GM12891 (cell line): Measurements from ENCODE around the gene PELO.

Source experiments
- DNase-seq: peaks from one replicate; pipeline ENCODE4 v3.0.0; 2011; ENCODE audit warnings: low spot score; ENCODE audit not compliant: insufficient read length
- FAIRE-seq: peaks from 2 replicates; lab custom pipeline; 2011; peaks lifted over from hg19 to GRCh38; lab: Jason Lieb, UNC
- PAX5 ChIP-seq: IDR thresholded peaks from 2 replicates; pipeline ENCODE4 v1.6.1; 2011; ENCODE audit warnings: low read length, moderate library complexity, mild to moderate bottlenecking; ENCODE audit not compliant: insufficient read depth, severe bottlenecking
- POLR2A ChIP-seq: IDR thresholded peaks from 2 replicates; pipeline ENCODE4 v1.6.1; 2011; ENCODE audit warnings: low read depth, low read length, control low read depth
- POLR2AphosphoS5 ChIP-seq: IDR thresholded peaks from 2 replicates; pipeline ENCODE4 v1.6.1; 2011; ENCODE audit warnings: low read depth, low read length, control low read depth
- POU2F2 ChIP-seq: IDR thresholded peaks from 2 replicates; pipeline ENCODE4 v1.6.1; 2011; ENCODE audit warnings: low read depth, mild to moderate bottlenecking, control low read depth, low read length, moderate library complexity
- SPI1 ChIP-seq: IDR thresholded peaks from 2 replicates; pipeline ENCODE4 v1.6.1; 2011; ENCODE audit warnings: low read depth, low read length, control low read depth
- TAF1 ChIP-seq: IDR thresholded peaks from 2 replicates; pipeline ENCODE4 v1.6.1; 2011; ENCODE audit warnings: low read depth, low read length, control low read depth

PELO gene

DNA sequence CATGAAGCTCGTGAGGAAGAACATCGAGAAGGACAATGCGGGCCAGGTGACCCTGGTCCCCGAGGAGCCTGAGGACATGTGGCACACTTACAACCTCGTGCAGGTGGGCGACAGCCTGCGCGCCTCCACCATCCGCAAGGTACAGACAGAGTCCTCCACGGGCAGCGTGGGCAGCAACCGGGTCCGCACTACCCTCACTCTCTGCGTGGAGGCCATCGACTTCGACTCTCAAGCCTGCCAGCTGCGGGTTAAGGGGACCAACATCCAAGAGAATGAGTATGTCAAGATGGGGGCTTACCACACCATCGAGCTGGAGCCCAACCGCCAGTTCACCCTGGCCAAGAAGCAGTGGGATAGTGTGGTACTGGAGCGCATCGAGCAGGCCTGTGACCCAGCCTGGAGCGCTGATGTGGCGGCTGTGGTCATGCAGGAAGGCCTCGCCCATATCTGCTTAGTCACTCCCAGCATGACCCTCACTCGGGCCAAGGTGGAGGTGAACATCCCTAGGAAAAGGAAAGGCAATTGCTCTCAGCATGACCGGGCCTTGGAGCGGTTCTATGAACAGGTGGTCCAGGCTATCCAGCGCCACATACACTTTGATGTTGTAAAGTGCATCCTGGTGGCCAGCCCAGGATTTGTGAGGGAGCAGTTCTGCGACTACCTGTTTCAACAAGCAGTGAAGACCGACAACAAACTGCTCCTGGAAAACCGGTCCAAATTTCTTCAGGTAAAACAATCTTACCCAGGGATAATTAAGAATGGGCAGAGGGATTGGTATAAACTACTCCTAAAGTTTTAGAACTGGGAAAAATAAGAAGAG is 12.9 kb downstream of the PELO start:
- DNase-seq (no peak), FAIRE-seq (no peak)
- TF ChIP-seq PAX5 (no peak), POLR2AphosphoS5 (0 out of 2 replicates have a peak, but pooled peaks have one; percentile 2), POU2F2 (no peak)

DNA sequence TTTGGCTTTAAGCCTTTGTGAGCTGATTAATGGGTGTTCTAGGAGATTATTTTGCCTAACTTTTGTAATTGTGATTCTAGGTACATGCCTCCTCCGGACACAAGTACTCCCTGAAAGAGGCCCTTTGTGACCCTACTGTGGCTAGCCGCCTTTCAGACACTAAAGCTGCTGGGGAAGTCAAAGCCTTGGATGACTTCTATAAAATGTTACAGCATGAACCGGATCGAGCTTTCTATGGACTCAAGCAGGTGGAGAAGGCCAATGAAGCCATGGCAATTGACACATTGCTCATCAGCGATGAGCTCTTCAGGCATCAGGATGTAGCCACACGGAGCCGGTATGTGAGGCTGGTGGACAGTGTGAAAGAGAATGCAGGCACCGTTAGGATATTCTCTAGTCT is 13.6 kb downstream of the PELO start:
- DNase-seq (no peak), FAIRE-seq (peak; percentile 13)
- no peak for TF ChIP-seq PAX5
- TF ChIP-seq POLR2A = no peak
- TF ChIP-seq TAF1 = no peak

DNA sequence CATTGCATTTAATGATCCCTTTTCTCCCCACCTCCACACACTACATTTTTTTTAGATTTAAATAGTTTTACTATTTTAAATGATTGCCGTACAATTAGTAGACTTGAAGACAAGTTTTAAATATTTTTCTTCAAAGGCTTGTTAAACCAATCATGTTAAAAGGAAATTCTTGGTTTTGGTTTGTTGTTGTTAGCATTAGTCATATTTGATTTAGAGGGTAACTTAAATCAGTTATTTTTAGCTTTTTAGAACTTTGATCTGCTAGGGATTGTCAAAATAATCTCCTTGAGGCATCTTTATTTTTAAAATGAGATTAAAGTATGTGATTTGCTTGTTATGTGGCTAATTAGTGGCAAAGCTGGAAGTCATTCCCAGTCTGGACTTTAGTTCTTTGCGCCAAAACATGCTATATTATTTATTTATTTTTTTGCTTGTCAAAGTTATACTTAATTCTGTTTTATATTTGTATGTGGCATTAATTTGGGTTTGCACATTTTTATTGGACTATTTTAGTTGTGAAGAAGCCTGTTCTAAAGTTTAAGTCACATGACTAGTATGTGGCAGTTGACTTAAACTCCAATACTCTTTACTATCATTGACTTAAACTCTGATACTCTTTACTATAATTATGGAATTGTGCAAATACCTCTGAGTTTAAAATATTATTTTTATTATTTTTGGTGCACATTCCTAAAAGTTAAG is 14.7 kb downstream of the PELO start:
- no peak for TF ChIP-seq SPI1
- TF ChIP-seq POU2F2 = no peak
- no peak for TF ChIP-seq POLR2AphosphoS5
- TF ChIP-seq TAF1 = no peak
- TF ChIP-seq PAX5 = no peak
- no peak for TF ChIP-seq POLR2A

DNA sequence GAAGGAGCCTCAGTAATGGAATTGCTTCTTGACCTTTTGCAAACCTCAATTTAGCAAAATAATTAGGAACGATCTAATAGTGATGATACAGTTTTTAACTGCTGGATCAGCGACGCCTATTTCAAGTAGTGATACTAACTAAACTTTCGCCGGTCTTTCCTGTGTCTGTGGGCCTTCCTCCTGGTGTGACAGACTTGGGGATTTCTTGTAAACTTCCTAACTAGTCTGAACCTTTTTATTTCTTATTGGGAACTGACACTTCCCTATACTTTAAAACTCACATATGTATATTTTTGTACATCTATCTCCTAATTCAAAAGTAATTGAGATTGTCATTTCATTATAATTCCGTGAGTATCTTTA is 15.2 kb downstream of the PELO start:
- DNase-seq = no peak
- FAIRE-seq = no peak
- TF ChIP-seq PAX5 (no peak), POU2F2 (no peak), TAF1 (no peak), POLR2AphosphoS5 (no peak), POLR2A (no peak), SPI1 (no peak)

More for the DNA sequence above, 14.7 kb downstream of the PELO start:
- DNase-seq (no peak), FAIRE-seq (no peak)

DNA sequence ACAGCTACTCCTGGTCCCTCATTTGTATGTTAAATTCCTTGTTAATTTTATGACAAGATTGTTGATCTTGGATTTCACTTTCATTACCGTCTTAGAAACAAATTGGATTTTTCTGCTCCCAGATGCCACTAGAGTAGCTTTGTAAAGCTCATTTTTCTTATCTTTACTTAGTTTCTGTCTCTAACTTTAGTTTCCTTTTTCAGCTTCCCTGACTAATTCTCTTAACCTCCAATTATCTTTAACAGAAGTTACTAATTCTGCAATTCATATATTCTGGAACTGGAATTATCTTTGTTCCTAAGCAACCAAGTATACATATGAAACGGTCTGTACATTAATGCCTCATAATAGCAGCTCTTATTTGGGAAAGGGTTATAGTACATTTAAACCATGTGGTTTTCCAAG is 16.7 kb downstream of the PELO start:
- DNase-seq (no peak), FAIRE-seq (no peak)
- TF ChIP-seq PAX5 = no peak

DNA sequence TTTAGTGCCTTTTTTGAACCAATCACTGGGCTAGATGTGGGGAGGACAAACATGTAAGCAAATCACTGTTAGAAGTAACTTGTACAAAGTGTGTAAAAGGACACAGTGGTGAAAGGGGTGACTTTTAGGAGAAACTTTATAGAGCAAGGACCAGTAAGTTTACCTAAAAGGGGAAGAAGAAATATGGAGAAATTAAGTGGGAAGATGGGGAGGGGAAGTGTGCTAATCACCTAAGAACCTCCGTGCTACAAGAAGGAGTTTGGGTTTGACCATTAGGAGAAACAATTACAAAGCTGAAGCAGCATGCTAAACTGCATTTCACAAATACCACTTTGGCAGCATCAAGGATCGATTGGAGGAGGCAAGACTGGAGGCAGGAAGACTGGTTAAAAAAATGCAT is 17.3 kb downstream of the PELO start:
- FAIRE-seq (no peak), DNase-seq (no peak)
- TF ChIP-seq POLR2AphosphoS5 (no peak), PAX5 (no peak), TAF1 (no peak), POLR2A (no peak), POU2F2 (no peak), SPI1 (no peak)

DNA sequence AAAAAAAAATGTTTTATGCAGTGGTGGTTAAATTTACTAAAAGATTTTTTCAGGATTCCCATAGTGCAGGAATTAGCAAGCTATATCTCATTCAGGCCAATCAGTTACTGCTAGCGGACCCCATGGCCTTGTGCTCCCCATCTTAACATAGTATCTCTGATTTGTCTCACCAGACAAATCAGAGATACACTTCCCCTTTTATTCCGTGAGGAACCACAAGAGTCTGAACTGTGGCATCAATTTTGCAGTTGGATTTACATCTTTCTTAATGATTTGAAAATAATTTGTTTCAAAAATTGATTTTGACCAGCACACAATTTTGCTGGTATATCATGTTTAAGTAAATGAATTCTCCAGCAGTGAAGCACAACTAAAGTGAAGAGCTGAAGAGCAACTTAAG is 17.9 kb downstream of the PELO start:
- DNase-seq (no peak), FAIRE-seq (no peak)
- TF ChIP-seq POLR2AphosphoS5 (no peak), SPI1 (peak; percentile 61)

DNA sequence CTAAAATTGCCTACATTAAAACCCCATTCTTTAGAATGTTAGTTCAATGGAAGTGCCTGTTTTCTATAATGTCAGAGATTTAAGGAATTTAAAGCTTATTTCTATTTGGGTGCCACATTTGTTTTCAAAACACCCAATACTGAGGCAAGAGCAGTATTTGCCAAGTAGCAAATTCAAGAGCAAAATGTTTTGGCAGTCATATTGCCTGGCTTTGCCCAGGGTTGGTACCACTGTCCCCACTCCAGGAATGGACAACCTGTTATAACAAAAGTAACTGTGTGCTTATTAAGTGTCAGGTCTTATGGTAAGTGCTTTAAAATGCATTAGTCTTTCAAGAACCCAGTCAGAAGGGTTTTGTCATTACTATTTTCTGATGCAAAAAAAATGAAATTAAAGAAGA is 19.3 kb downstream of the PELO start:
- no peak for DNase-seq
- no peak for TF ChIP-seq TAF1
- TF ChIP-seq POU2F2 = no peak
- TF ChIP-seq POLR2AphosphoS5 = no peak
- TF ChIP-seq PAX5 = no peak
- no peak for TF ChIP-seq SPI1
- TF ChIP-seq POLR2A = no peak
- FAIRE-seq = no peak

DNA sequence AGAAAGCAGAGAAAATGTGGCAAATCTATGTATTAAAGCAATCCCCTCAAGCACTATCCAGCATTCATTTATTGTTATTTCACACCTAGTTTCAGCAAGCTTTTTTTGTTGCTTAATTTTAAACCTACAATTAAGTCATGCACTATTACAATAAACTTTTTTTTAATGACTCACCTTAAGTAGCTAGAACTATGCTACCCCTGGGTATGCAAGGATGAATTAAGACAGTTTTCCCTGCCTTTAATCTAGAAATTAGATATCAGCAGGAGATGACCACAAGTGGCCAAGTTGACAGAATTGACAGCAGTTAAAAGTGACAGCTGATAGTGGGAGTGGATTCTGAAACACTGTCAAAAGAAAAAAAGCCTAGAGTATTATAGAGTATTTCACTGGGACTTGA is 20.0 kb downstream of the PELO start:
- TF ChIP-seq POLR2AphosphoS5 (no peak), POLR2A (no peak), POU2F2 (no peak), TAF1 (no peak), PAX5 (no peak)
- no peak for DNase-seq
- no peak for FAIRE-seq

DNA sequence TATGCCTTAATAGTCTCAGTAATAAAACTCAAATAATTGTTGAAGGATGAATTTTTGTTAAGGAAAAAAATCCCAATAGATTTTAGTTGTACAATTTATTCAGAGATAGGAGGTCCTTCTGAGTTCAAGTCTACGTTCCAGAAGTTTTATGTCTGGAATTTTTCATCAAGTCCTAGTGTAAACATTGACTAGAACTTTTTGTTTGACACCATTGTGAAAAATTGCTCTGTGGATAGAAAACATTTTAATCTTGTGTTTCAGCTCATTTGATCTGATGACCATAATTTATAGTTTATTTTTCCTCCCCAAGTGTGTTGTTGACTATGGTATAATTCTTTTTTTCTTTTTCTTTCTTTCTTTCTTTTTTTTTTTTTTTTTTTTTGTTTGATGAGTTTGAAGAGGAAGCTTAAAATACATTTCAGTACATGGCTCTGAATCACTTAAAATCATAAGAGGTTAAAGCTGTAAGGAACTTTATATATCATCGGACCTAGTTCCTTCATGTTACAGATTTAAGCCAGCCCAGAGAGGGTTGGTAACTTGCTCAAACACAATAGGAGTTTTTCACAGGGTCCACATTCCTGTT is 20.7 kb downstream of the PELO start:
- DNase-seq = no peak
- no peak for FAIRE-seq
- TF ChIP-seq POU2F2 = no peak
- no peak for TF ChIP-seq POLR2AphosphoS5
- TF ChIP-seq PAX5 = no peak
- no peak for TF ChIP-seq TAF1
- TF ChIP-seq SPI1 = no peak
- TF ChIP-seq POLR2A = no peak

DNA sequence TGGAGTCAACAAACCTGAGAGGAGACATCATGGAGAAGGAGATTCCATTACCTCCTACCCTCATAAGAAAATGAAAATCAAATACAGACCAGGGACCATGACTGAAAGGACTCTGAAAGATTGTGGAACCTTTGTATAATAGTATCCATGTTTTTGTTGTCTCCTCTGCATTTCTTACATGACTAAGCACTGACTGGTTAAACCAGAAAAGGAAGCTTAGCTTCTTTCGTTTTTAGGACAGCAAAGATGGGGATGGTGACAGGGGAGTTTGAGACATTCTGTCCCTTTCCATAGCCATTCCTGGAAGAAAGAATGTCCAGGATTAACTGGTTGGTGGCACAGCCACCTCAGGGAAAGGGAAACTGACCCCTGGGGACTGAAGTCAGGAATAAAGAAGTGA is 22.2 kb downstream of the PELO start:
- FAIRE-seq (no peak), DNase-seq (no peak)
- no peak for TF ChIP-seq PAX5
- TF ChIP-seq TAF1 = no peak
- no peak for TF ChIP-seq POLR2AphosphoS5
